Measurements from ENCODE around the gene RUNX1.

Gene RUNX1

GRCh38 chr21:35039595-35040289 lies 9.4 kb downstream of the RUNX1 start:
- no peaks in the 10 kb centered on the region for H3K36me3 ChIP-seq
- H3K27me3 ChIP-seq: no peaks in the 10 kb centered on the region
- no peak for DNase-seq
- no peaks in the 10 kb centered on the region for H3K9me3 ChIP-seq
- TF ChIP-seq CTCF (IDR thresholded peaks at IDR 0.05; ENCODE audit: low read depth, low read length): no peak
- H3K4me1 ChIP-seq: no peaks in the 10 kb centered on the region
- H3K4me3 ChIP-seq (ENCODE audit: low read depth, low read length): no peak overlapping the region

- H3K36me3 ChIP-seq: no peaks in the 10 kb centered on the region
- H3K4me1 ChIP-seq: no peaks in the 10 kb centered on the region
These were observed 10.3 kb downstream of the RUNX1 start for GRCh38 chr21:35038772-35039319.

GRCh38 chr21:35037384-35037765 lies 11.7 kb downstream of the RUNX1 start:
- no peak for TF ChIP-seq CTCF (IDR thresholded peaks at IDR 0.05; ENCODE audit: low read depth, low read length)
- DNase-seq: no peak
- Histone ChIP-seq H3K4me1 (no peaks in the 10 kb centered on the region), H3K4me3 (ENCODE audit: low read depth, low read length) (no peak overlapping the region), H3K27me3 (no peaks in the 10 kb centered on the region), H3K9me3 (no peaks in the 10 kb centered on the region), H3K36me3 (no peaks in the 10 kb centered on the region)

More at GRCh38 chr21:35038772-35039319, 10.3 kb downstream of the RUNX1 start:
- no peaks in the 10 kb centered on the region for H3K9me3 ChIP-seq
- TF ChIP-seq CTCF (IDR thresholded peaks at IDR 0.05; ENCODE audit: low read depth, low read length): no peak
- no peak for DNase-seq
- H3K4me3 ChIP-seq (ENCODE audit: low read depth, low read length): no peak overlapping the region
- no peaks in the 10 kb centered on the region for H3K27me3 ChIP-seq

DNA sequence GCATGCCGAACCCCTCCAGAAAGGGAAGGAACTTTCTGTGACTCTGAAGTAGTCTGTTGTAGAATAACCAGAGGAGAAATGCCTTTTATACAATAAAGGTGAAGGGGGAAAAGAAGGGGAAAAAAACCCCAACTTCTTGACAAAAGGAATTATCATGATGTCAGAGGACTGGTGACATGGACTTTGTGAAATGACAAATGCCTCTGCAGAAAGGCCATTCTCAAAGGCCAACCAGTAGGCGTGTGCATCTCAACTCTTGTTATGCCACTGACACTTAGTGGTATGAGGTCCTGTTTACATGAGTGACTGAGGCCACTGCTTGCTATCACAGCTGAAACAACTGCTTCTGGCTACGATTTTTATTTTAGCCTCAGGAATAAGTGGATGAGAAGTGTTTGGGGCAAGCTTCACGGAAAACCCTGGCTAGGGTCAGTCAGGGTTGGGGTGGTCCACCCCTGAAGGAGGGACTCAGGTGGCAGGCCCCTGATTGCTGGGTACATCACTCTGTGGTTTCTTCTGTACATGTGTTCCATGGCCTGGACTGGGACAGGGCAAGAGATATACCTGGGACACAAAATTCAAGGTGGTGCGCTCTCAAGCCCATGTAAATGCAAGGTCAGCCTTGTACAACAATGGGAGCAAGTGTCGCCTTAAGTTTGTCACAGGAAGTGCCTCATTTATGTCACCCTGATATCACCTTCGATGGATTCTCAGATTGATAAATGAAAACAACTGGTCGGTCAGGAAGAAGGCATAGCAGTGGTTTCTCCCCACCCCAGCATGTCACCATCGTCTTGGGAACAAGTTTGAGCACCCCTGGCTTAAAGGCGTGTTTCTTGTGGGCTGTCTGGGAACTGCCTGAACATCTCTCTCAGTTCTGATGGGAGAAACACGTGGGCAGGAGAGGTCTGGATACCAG lies 12.4 kb downstream of the RUNX1 start:
- Histone ChIP-seq H3K36me3 (no peaks in the 10 kb centered on the region), H3K27me3 (no peaks in the 10 kb centered on the region), H3K4me1 (no peaks in the 10 kb centered on the region), H3K9me3 (no peaks in the 10 kb centered on the region), H3K4me3 (ENCODE audit: low read depth, low read length) (no peak overlapping the region)
- DNase-seq: no peak
- no peak for TF ChIP-seq CTCF (IDR thresholded peaks at IDR 0.05; ENCODE audit: low read depth, low read length)

DNA sequence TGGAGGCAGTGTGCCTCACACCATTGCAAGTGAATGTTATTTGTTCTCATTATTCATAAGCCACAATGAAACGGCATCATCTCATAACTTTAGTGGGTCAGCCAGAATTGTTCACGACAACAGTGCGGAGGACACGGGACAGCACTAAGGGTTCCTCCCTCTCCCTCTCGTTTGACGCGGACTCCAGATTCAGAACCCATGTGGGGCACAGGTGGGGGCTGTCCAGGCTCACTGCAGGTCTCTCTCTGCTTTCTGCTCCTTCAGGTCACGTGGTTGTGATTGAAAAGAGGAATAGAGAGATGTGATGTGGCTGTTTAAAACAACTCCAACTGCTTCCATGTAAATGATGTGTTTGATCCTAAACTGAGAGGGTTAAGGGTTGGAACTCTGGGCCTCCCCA lies 13.5 kb downstream of the RUNX1 start:
- Histone ChIP-seq H3K4me3 (ENCODE audit: low read depth, low read length) (no peak overlapping the region), H3K36me3 (no peaks in the 10 kb centered on the region), H3K4me1 (no peaks in the 10 kb centered on the region), H3K9me3 (no peaks in the 10 kb centered on the region), H3K27me3 (no peaks in the 10 kb centered on the region)
- TF ChIP-seq CTCF (IDR thresholded peaks at IDR 0.05; ENCODE audit: low read depth, low read length): no peak
- DNase-seq: no peak
